H4 (cell line): Measurements from ENCODE around the gene PSD. TPM values are rescaled to one million over a fixed set of nuclear protein-coding genes. Genes with fewer than 3 reads are reported as not detected.

Source experiments
- DNase-seq: peaks from one replicate; pipeline ENCODE4 v3.0.0-alpha.2; 2015; ENCODE audit warnings: low spot score
- total RNA-seq: library from RNA; depleted of rRNA; stranded (reverse); fragments of >200 nt; shearing (Covaris generic); gene quantifications from 2 replicates; pipeline ENCODE4 v1.2.3, GENCODE V29; 2014; rRNA removed

The PSD gene
- total RNA-seq, 1 experiment from 2014 or later: 0.06 TPM

DNA sequence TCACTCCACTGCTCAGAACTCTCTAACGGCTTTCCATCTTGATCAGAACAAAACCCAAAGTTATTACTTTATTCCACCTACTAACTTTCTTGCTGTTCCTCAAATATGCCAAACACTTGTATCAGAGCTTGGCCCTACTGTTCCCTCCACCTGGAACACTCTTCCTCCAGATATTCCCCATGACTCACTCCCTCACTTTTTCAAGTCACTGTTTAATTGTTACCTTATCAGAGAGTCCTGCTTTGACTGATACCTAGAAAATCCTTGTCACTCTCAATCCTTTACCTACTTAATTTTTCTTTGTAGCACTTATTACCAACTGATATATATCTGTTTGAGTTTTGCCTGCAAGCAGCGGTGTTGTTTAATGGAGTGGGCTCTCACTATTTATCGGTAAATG lies 28.7 kb downstream of the PSD start:
- DNase-seq: no peak

DNA sequence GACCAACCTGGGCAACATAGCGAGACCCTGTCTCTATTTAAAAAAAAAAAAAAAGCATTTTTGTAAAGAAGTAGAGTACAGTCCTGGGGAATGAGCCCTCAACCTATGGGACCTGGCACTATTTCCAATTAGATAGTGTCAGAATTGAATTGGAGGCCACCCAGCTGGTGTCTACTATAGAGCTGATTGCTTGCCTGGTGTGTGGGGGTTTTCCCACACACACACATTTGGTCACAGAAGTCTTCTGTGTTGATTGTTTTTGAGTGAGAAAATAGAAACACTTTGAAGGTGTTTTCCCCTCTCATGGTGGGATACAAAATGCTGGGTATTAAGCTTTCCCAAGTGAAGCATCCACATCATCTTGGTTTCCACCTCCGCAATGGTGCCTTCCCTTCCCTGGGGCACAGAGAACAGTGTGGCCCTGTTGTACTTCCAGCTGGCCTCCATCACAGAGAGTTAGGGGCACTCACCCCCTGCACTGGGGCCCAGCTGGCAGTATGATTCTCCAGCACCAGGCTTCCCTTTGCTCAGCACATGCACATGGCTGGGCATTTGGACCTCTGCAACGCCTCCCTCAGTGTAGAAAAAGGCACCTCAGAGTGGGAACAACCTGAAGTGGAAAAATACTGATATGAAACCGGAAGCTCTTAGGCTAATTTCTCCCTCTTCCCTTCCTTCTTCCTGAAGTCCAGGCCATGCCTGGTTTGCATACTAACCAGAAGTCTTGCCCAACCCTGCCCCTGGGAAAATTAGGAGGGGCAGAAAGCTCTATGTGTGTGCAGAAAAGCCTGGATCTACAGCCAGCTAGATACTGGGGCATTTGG lies 33.8 kb downstream of the PSD start:
- DNase-seq: no peak

DNA sequence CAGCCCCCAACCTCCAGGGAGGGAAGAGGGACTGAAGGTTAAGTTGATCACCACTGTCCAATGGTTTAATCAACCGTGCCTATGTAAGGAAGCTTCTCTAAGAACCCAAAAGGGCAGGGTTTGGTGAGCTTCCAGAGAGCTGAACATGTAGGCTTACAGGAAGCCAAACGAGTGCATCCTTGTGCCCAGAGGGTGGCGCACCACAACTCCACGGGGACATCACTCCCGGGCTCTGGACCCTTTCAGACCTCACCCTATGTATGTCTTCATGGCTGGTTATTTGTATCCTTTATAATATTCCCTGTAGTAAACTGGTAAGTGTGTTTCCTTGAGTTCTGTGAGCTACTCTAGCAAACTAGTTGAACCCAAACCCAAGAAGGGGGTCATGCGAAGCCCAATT lies 34.5 kb downstream of the PSD start:
- DNase-seq: no peak

DNA sequence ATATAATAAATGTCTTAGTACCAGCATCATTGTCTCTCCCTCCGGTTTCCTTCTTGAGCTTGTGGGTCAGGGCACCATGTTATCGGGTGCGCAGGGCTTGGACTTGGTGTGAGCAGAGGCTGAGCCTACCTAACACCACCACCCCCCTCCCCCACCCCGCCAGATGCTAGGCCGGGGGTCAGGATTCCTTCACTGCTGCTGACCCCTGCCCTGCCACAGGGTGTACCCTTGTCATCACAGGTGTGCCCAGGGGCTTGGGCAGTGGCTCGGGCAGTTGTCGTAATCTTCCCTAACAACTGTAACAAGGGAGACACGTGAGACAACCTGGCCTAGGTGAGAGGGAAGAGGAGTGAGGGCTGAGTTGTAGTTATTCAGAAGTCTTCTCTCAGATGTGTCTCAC lies 35.7 kb downstream of the PSD start:
- no peak for DNase-seq

DNA sequence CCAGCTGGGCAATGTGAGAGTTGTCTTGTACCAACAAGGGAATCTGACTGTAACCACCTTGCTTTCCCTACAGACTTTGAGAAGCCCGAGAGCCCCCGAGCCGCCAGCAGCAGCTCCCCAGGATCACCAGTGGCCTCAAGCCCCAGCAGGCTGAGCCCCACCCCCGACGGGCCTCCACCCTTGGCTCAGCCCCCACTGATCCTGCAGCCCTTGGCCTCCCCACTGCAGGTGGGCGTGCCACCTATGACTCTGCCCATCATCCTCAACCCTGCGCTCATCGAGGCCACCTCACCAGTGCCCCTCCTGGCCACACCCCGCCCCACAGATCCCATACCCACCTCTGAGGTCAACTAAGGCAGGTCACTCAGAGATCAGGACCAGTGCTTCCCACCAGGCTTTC lies 36.6 kb downstream of the PSD start:
- no peak for DNase-seq

DNA sequence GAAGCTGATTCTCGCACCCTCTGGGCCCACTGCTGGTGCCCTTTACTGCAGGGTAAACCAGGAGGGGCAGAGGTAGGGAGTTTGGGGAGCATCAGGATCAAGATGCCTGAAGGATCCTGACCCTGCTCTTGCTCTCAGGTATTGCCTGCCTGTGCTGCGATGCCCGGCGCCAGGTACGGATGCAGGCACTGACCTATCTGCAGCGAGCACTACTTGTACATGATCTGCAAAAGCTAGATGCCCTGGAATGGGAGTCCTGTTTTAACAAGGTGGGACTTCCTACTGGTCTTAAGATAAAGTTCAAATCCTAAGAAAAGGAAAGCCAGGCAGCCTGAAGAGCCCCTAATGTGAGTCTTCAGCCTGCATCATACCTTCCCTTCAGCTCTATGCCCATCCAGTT lies 39.2 kb downstream of the PSD start:
- DNase-seq: no peak

DNA sequence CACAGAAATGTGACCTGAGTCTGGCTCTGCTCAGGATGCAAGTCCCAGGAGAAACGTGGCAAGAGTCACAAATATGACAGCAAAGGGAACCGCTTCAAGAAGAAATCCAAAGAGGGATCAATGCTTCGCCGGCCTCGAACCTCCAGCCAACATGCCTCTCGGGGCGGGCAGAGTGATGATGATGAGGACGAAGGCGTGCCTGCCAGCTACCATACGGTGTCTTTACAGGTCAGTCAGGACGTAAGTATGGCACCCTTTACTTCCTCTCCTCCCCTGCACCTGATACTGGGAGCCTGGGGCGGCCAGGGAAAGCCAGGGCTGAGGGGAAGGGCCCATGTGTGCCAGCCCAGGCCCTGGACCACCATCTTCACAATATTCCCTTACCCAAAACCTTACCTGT lies 41.7 kb downstream of the PSD start:
- no peak for DNase-seq

DNA sequence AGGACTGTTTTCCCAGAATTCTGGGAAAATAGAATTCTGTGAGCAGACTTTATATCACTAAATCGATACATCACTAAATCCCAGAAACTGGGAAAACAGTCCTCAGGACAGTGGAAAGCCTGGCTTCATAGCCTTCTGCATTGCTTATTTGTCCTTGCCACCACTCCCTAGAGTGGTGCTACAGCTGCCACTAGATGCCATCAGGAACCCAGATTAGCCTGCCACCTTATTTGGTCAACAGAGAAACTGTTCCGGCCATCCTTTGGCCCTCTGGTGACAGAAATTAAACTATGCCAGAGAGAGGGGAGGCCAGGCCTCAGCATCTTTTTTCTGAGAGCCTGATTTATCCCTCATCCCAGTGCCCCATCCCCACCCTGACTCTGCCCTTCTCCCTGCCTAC lies 42.7 kb downstream of the PSD start:
- no peak for DNase-seq

DNA sequence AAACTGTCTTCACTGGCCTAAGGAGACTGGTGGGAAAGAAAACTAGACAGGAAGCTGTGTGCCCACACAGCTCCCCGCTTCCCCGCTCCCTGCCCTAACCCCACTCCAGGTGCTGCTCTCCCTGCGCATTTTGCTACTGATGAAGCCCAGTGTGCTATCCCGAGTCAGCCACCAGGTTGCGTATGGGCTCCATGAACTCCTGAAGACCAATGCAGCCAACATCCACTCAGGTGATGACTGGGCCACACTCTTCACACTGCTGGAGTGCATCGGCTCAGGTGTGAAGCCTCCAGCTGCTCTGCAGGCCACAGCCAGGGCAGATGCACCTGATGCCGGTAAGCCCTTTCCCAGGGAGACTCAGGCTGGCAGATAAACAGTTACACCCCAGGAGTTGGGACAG lies 43.3 kb downstream of the PSD start:
- no peak for DNase-seq

DNA sequence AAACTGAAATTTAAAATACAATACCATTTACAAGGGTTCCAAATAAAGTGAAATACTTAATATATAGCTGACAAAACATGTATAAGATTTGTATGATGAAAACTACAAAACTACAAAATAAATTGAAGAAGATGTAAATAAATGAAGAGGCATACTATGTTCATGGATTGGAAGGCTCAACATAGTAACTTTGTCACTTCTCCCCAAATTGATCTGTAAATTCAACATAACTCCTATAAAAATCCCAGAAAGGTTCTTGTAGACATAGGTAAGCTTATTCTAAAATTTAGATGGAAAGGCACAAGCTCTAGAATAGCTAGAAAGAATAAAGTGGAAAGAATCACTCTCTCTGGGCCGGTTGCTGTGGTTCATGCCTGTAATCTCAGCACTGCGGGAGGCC lies 47.3 kb downstream of the PSD start:
- no peak for DNase-seq

DNA sequence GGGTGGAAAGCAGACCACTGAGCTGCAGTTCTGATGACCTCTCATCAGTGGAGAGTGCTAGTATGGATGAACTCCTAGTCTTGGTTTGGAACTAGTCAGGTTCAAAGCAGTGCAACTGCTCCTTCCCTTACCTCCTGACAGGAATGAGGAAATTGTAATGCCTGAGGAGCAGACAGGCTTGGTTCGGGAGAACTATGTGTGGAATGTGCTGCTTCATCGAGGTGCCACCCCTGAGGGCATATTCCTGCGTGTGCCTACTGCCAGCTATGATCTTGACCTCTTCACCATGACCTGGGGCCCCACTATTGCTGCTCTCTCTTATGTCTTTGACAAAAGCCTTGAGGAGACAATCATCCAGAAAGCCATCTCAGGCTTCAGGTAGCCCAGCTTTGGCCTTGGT lies 50.5 kb downstream of the PSD start:
- no peak for DNase-seq

DNA sequence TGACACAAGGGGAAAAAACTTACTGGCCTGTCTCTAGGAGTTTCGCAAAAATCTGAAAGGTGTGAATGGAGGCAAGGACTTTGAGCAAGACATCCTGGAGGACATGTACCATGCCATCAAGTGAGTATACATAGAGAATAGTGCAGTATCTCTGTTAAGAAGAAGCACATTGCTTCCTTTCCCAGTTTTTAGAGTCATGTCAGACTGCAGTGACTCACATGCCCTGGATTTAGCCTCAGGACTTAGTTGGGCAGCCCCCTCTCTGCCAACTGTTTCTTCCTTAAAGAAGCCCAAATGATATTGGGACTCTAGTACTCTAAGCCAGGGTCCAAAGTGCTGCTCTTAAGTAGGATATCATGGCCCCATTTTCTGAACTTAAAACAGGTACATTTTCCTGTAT lies 51.1 kb downstream of the PSD start:
- no peak for DNase-seq

DNA sequence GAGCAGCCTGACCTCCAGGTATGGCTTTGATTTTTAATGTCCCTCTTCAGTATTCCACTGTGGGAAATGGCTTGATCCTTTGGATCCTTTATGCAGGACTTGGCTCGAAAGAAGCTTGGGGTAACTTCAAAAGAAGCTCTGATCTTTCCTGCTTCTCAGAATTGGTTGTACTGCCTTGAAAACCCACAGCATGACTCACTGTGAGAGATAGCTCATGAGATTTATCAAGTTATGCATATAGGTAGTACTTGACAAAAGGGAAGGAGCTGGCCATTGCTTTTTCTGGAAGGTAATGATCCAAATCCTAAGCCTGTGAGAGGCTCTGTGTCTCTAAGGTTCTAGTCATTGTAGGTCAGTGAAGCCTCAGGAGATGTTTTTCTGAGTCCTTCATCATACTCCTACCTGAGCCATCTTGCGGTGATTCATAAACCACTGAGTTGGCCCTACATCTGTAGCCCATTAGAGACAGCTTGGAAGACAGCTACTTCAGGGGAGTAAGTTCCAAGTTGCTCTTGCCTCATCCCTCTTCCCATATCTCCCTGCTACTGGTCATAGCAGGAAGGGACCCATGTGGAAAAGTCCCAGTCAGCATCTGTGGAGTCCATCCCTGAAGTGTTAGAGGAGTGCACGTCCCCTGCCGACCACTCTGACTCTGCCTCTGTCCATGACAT lies 59.7 kb downstream of the PSD start:
- no peak for DNase-seq

DNA sequence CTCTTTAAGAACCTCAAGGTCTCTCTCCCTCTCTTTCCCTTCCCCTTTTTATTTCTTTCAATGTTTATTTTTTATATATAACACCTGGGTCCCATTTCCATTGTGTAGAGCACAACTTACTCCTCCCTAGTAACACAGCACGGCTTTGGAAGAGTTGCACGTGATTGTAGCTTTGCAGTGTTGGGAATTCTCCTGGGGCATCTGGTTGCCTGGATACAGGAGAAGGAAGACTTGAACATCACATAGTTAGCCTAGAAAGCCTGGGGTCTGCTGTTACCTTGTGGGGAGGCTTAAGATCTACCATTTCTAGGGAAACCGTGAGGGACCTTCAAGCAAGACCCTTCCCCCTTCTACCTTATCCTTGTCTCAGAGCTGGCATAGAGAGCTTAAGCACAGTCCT lies 64.1 kb downstream of the PSD start:
- no peak for DNase-seq

Other genes with a start within 250 kb of the PSD start
- not detected in 2 replicates for gene ELOVL3, start 192.5 kb downstream of the PSD start, total RNA-seq
- gene PITX3, start 177.3 kb downstream of the PSD start, total RNA-seq: not detected in 2 replicates
- 24.6 and 30.1 TPM in 2 replicates for gene GBF1, start 173.3 kb downstream of the PSD start, total RNA-seq
- gene NFKB2, start 23.1 kb downstream of the PSD start, total RNA-seq: 6.1 and 6.7 TPM in 2 replicates
- 7.3 and 10.3 TPM in 2 replicates for gene FBXL15, start 2.1 kb upstream of the PSD start, total RNA-seq
- gene CUEDC2, start 13.8 kb upstream of the PSD start, total RNA-seq: 47.4 and 64.5 TPM in 2 replicates
- not detected in 2 replicates for gene C10orf95, start 32.8 kb upstream of the PSD start, total RNA-seq
- 100 and 172 TPM in 2 replicates for gene ACTR1A, start 83.9 kb upstream of the PSD start, total RNA-seq
- 1.7 and 2.8 TPM in 2 replicates for gene SUFU, start 85.2 kb upstream of the PSD start, total RNA-seq
- 15.8 and 18.5 TPM in 2 replicates for gene TRIM8, start 225.7 kb upstream of the PSD start, total RNA-seq